ENCODE data around the gene IL6. TPM values are rescaled to one million over a fixed set of nuclear protein-coding genes. Genes with fewer than 3 reads are reported as not detected.

The IL6 gene
- total and polyA plus RNA-seq, 9 of the 15 experiments (the other 6 are each of a cell fraction or from before 2014, with no cell fraction given), result 0.76 to 2.9 (median 1.5) TPM

- TF ChIP-seq ZBTB26 (CRISPR knock-in tag; IDR thresholded peaks at IDR 0.05), result no peak
- TF ChIP-seq BACH1 (tag; IDR thresholded peaks at IDR 0.05), result peak; percentile 43; the same call in 1 of the 2 replicates
- no peak for TF ChIP-seq GMEB1 (CRISPR knock-in tag; IDR thresholded peaks at IDR 0.05)
- no peak for TF ChIP-seq THRB (CRISPR knock-in tag; conservative IDR thresholded peaks at IDR 0.05)
- no peak for TF ChIP-seq HBP1 (CRISPR knock-in tag; IDR thresholded peaks at IDR 0.05)
- TF ChIP-seq ELF1 (tag; IDR thresholded peaks at IDR 0.05), result no peak
- peak in 1 of 2 experiments; percentile 75; a peak in 2 of 4 replicates for TF ChIP-seq MLLT1 (IDR thresholded peaks at IDR 0.05)
- peak; percentile 45 for TF ChIP-seq HMBOX1 (IDR thresholded peaks at IDR 0.05)
- TF ChIP-seq MAFG (tag; conservative IDR thresholded peaks at IDR 0.05), result peak; percentile 82
Measured at GRCh38 chr7:22718200-22718711, 8.7 kb upstream of the IL6 start (continued).
